Common myeloid progenitor, CD34-positive (primary cell): ENCODE results near the gene MAB21L4.

Source experiments
- CTCF ChIA-PET: fragments of 350-600 bp; sonication (Branson Sonifier 250); formaldehyde crosslinking; loops from one replicate; lab custom pipeline; 2021; ENCODE audit warnings: antibody characterized with exemption; lab: Charles Lee
- POLR2A ChIA-PET: fragments of 350-600 bp; sonication (Branson Sonifier 250); formaldehyde crosslinking; loops from one replicate; lab custom pipeline; 2021; ENCODE audit warnings: antibody characterized with exemption; lab: Charles Lee
- DNase-seq, 3 donors: peaks; one replicate each; pipeline versions ENCODE4 v3.0.0 to v3.0.0-alpha.2; 2013
- H3K27ac ChIP-seq, 2 experiments: 1 replicate in 1 of 2; 2 replicates in 1 of 2; pipeline ENCODE4 v1.7.0; 2013; ENCODE audit warnings: inconsistent platforms in 2 of 2, low read length in 2 of 2, mild to moderate bottlenecking in 2 of 2, low read depth in 1 of 2, moderate library complexity in 1 of 2; ENCODE audit not compliant: severe bottlenecking in 2 of 2, insufficient read depth in 1 of 2, poor library complexity in 1 of 2
- H3K27me3 ChIP-seq, 5 experiments: replicated peaks in 2 of 5; 1 replicate in 3 of 5; 2 replicates in 2 of 5; pipeline versions ENCODE4 v1.6.1 to v1.7.0; 2013; ENCODE audit warnings: low read length in 4 of 5, mild to moderate bottlenecking in 2 of 5, moderate library complexity in 2 of 5, inconsistent platforms in 1 of 5; ENCODE audit not compliant: insufficient read depth in 5 of 5, control insufficient read depth in 4 of 5
- H3K36me3 ChIP-seq, 4 experiments: 1 replicate in 2 of 4; 2 replicates in 2 of 4; pipeline versions ENCODE4 v1.6.1 to v1.7.0; 2013; ENCODE audit warnings: low read length in 3 of 4, control low read depth in 1 of 4, mild to moderate bottlenecking in 1 of 4; ENCODE audit not compliant: control insufficient read depth in 4 of 4, insufficient read depth in 4 of 4
- H3K4me1 ChIP-seq, 4 experiments: 1 replicate in 3 of 4; 2 replicates in 1 of 4; pipeline versions ENCODE4 v1.6.1 to v1.7.1; 2013; ENCODE audit warnings: low read length in 3 of 4, mild to moderate bottlenecking in 3 of 4, control low read depth in 1 of 4, inconsistent platforms in 1 of 4, moderate library complexity in 1 of 4; ENCODE audit not compliant: control insufficient read depth in 4 of 4, insufficient read depth in 4 of 4; ENCODE audit errors: control extremely low read depth in 1 of 4
- H3K4me3 ChIP-seq, 7 experiments: 1 replicate in 4 of 7; 2 replicates in 3 of 7; pipeline versions ENCODE4 v1.5.1 to v1.7.0; 2013; ENCODE audit warnings: mild to moderate bottlenecking in 7 of 7, low read length in 6 of 7, moderate library complexity in 6 of 7, inconsistent platforms in 2 of 7, low read depth in 2 of 7, control low read depth in 1 of 7; ENCODE audit not compliant: insufficient read depth in 4 of 7, control insufficient read depth in 1 of 7; ENCODE audit errors: extremely low read depth in 1 of 7
- H3K9me3 ChIP-seq, 5 experiments: 1 replicate in 4 of 5; 2 replicates in 1 of 5; pipeline versions ENCODE4 v1.6.1 to v1.7.1; 2013; ENCODE audit warnings: low read length in 4 of 5, mild to moderate bottlenecking in 2 of 5, inconsistent platforms in 1 of 5, low read depth in 1 of 5, moderate library complexity in 1 of 5; ENCODE audit not compliant: control insufficient read depth in 4 of 5, insufficient read depth in 2 of 5; ENCODE audit errors: control extremely low read depth in 1 of 5
- WGBS: methylation state at CpG from one replicate; pipeline ENCODE4 v1.1.5; 2013; ENCODE audit not compliant: insufficient coverage; 5-methylcytosine and 5-hydroxymethylcytosine counted together

The MAB21L4 gene

GRCh38 chr2:240890691-240891090 lies 5.3 kb downstream of the MAB21L4 start:
- Histone ChIP-seq H3K4me1 (peaks cover 0 to 12% (median 6%) of the 10 kb centered on the region in 4 experiments), H3K9me3 (no peaks in the 10 kb centered on the region), H3K27ac (no peak overlapping the region), H3K27me3 (no peaks in the 10 kb centered on the region), H3K36me3 (no peaks in the 10 kb centered on the region), H3K4me3 (no peak overlapping the region)
- POLR2A ChIA-PET: no interaction called here
- DNase-seq: no peak
- WGBS: 87% methylated on average over 14 of the region's 14 CpGs
- CTCF ChIA-PET: interaction anchor here (0.8 to 1.1 kb wide), 3 partner anchors 23 to 31 kb away, joined by 3 read pairs; no protein-coding TSS in a partner anchor

DNA sequence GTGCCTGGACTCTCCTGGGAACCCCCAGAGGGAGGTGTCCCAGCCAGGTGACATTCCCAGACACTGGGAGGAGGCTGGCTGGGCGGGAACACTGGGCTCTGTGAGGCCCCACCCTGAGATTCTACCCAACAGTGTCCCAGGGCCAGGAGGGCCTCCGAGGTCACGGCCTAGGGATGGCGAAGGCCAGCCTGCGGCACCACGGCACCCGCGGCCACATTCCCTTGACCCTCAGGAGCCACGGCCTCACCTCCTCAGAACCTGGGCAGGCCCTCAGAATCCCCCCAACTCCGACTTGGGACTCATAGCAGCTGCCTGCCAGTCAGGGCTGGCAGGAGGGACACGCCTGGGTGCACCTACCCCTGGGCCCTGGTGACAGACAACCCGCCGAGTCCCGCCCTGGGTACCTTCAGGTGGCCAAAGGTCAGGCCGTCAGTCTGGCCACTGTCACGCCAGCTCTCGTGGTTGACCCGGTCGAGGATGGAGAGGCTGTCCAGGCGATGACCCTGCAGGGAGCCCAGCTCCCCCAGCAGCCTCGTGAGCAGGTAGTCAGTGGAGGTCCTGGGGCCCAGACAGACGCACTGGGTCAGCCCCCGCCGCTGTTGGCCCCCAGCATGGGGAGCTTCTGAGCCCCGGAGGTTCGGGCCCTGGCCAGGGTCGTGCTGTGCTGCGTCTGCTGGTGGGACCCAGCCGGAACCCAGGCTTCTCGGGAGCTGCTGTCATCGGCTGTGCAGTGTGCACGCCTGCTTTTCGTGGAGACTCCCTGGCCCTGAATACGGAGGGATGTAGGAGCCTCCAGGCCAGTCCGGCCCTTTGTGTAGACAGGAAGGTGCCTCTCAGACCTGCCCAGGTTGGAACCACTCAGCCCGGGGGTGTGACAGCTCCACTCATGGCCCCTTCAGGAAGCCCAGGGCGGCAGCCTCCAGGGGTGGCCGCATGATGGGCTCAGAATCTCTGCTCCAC lies 6.1 kb downstream of the MAB21L4 start:
- ChIA-PET POLR2A (no interaction called here), CTCF (interaction anchor here (0.8 to 1.1 kb wide), 3 partner anchors 24 to 30 kb away, joined by 3 read pairs; no protein-coding TSS in a partner anchor)
- no peak overlapping the region for H3K4me3 ChIP-seq
- WGBS: 94% methylated on average over 38 of the region's 38 CpGs
- H3K27ac ChIP-seq: no peak overlapping the region
- H3K36me3 ChIP-seq: no peaks in the 10 kb centered on the region
- H3K27me3 ChIP-seq: no peaks in the 10 kb centered on the region
- DNase-seq: no peak
- no peaks in the 10 kb centered on the region for H3K9me3 ChIP-seq
- peaks cover 0 to 17% (median 12%) of the 10 kb centered on the region in 4 experiments for H3K4me1 ChIP-seq

- H3K9me3 ChIP-seq: no peaks in the 10 kb centered on the region
- ChIA-PET POLR2A (no interaction called here), CTCF (no interaction called here)
- H3K27me3 ChIP-seq: no peaks in the 10 kb centered on the region
- DNase-seq: no peak
- peaks cover 0 to 17% (median 12%) of the 10 kb centered on the region in 4 experiments for H3K4me1 ChIP-seq
- H3K36me3 ChIP-seq: no peaks in the 10 kb centered on the region
- no peak overlapping the region for H3K4me3 ChIP-seq
- 88% methylated on average over 8 of the region's 11 CpGs for WGBS
- no peak overlapping the region for H3K27ac ChIP-seq
Measured at GRCh38 chr2:240888890-240889573, 6.9 kb downstream of the MAB21L4 start.

DNA sequence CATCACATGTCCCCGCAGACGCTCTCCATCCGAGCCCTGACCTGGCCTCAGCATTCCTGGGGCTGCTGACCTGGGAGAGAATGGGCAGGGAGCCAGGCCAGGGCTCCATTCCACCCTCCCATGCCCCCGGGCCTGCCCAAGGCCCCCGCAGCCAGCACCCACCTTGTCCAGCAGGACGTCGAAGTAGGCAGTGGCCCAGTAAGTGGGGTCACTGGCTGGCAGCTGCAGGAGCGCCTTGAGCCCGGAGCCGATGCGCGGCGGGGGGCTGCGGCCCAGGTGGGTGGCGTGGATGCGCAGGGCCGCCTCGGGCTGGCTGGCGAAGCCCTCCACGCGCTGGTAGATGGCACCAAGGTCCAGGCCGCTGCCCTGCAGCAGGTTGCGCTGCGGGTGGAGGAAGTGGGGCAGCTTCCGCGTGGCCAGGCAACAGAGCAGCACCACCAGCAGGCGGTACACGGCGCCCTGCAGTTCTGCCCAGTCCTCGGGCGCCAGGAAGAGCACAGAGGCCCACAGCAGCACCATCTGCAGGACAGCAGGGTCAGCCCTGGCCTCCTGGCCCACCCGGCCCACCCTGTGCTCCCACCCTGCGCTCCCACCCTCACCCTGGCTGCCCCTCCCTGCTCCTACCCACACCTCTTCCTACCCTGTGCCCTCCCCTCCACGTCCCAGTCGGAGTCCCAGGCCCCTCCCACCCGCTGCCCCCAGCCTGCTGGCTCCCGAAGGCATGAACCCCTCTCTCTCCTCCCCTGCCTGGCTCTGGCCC lies 7.6 kb downstream of the MAB21L4 start:
- Histone ChIP-seq H3K4me3 (no peak overlapping the region), H3K36me3 (no peaks in the 10 kb centered on the region), H3K4me1 (peaks cover 0 to 17% (median 10%) of the 10 kb centered on the region in 4 experiments), H3K27me3 (no peaks in the 10 kb centered on the region), H3K9me3 (no peaks in the 10 kb centered on the region), H3K27ac (no peak overlapping the region)
- POLR2A ChIA-PET: no interaction called here
- CTCF ChIA-PET: no interaction called here
- 98% methylated on average over 34 of the region's 37 CpGs for WGBS
- DNase-seq: no peak

GRCh38 chr2:240887631-240888030 lies 8.3 kb downstream of the MAB21L4 start:
- 100% methylated on average over 4 of the region's 4 CpGs for WGBS
- H3K27me3 ChIP-seq: no peaks in the 10 kb centered on the region
- H3K9me3 ChIP-seq: no peaks in the 10 kb centered on the region
- DNase-seq: no peak
- H3K4me3 ChIP-seq: no peak overlapping the region
- CTCF ChIA-PET: no interaction called here
- no peaks in the 10 kb centered on the region for H3K36me3 ChIP-seq
- POLR2A ChIA-PET: no interaction called here
- peaks cover 0 to 17% (median 10%) of the 10 kb centered on the region in 4 experiments for H3K4me1 ChIP-seq
- no peak overlapping the region for H3K27ac ChIP-seq

DNA sequence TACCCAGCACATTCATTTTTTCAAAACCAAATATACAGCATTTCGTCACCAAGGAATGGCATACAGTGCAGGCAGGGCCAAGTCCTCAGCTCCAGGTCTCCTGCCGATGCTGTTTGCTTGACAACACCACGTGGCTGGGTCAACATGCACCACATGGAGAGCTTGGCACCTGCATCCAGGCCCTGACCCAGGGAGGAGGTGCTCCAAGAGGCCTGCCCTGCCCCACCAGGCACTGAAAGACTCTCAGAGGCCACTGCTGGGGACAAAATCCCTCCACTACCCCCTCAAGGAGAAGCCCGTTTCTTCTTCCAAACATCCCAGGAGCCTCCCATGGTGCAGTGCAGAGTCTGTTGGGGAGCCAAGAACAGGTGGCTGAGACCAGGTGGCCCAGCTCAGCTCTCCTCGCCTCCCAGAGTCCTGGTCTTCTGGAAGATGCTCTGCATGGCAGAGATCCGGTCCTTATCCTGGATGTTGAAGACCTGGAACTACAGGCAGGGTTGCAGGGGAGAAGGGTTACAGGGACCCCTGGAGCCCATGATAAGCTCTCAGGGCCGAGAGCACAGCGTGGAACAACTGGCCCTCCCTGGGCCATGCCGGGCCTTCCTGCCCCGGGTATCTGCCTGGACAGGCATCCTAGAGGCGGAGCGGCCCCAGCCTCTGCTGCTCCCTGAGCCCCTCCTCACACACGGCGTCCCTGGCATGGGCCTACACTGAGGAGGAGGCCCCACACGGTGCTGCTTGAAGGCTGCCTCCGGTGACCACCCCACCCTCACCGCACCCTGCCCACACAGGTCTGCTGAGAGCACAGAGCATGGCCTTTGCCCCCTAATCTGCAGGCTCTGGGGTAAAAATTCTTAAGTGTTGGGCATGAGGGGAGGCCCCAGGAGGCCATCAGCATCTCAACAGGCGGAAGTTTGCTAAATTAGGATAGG lies 9.0 kb downstream of the MAB21L4 start:
- Histone ChIP-seq H3K9me3 (no peaks in the 10 kb centered on the region), H3K4me3 (no peak overlapping the region), H3K36me3 (no peaks in the 10 kb centered on the region), H3K27ac (no peak overlapping the region), H3K27me3 (no peaks in the 10 kb centered on the region), H3K4me1 (peaks cover 0 to 17% (median 10%) of the 10 kb centered on the region in 4 experiments)
- ChIA-PET CTCF (interaction anchor here (0.6 kb wide), 1 partner anchor 10 kb away, joined by 3 read pairs; no protein-coding TSS in a partner anchor), POLR2A (no interaction called here)
- 96% methylated on average over 13 of the region's 18 CpGs for WGBS
- DNase-seq: no peak
